GM19455 (cell line): ENCODE measurements around the gene PRSS33.

Experiments used
- ATAC-seq: cut with Tn5 transposase; IDR thresholded peaks from one replicate; pipeline ENCODE4 v1.9.1; 2021; ENCODE audit not compliant: unreplicated experiment

Gene PRSS33

DNA sequence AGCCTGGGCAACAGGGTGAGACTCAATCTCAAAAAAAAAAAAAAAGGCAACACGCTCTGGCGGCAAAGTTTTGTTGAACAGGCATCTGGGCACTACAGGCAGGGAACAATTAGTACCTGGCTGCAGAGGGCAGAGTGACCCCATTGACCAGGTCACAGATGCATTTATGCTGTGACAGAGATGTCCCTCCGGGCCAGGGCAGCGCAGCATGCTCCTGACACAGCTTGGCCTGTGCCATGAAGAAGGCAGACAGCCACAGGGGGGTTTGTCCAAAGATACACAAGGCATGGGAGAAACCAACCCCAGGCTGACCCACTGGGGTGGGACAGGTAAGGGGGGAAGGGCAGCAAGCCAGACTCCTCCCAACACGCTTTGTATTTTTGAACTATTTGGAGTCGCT is 42.6 kb downstream of the PRSS33 start:
- ATAC-seq = no peak

DNA sequence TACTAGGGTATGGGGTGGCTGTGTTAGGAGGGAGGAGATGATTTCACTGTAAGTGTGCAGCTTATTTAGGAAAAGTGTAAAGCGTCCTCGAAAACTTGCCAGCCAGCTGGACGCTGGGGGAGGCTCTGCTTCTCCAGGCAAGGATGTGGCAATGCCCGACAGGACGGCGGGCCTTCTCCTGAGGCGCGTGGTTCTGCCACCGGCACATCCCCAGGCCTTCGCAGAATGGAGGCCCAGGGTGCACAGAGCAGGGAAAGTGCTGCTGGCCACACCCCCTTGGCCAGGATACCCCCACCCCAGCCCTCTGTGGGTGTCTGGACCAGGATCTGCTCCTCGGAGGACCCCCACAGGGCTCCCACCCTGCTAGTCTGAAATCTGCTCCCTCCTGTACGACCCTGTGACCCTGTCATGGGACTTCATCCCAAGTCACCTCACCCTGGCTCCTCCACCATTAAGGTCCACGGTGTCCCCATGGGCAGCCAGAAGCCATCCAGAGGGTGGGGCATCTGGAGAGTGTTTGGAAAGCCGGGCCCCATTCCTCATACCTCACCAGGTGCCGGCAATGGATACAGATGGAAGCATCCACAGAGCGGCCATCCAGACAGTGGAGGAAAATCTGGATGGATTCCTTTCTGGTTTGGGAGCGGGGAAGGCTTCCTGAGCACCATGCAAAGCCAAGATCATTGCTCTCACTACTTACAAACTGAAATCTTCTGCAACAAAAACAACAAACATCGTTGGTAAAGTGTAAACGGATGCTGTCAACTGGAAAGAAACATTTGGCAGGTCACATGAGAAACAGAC is 44.2 kb downstream of the PRSS33 start:
- ATAC-seq = no peak

DNA sequence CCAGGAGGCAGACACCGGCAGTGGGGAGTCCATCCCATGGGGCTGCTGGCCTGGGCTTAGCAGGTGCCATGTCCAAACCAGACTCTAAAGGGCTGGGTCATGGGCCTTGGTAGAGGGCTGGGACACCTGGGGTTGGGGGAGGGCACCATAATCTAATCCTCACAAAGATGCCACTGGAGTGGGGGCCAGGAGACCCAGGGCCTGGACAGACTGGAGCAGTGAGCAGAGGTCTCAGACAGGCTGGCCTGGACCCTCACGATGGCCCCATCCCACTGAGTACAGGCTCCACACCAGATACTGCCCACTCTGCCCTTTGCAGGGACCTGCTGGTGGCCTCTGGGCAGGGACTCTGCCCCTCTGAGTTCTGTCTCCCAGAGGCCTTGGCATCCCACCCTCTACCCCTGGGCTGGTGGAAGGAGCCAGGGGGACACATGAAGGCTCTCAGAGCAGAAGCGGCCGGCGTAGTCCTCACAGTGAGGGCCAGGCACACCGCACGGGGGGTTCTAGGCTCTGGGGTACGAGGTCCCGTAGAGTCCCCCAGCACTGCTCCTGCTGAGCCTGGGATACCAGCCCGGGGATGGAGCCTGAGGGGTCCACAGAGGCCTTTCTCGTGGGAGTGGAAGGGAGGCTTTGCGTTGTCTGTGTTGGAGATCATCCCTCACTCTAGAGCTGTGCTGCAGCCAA is 44.9 kb downstream of the PRSS33 start:
- no peak for ATAC-seq

DNA sequence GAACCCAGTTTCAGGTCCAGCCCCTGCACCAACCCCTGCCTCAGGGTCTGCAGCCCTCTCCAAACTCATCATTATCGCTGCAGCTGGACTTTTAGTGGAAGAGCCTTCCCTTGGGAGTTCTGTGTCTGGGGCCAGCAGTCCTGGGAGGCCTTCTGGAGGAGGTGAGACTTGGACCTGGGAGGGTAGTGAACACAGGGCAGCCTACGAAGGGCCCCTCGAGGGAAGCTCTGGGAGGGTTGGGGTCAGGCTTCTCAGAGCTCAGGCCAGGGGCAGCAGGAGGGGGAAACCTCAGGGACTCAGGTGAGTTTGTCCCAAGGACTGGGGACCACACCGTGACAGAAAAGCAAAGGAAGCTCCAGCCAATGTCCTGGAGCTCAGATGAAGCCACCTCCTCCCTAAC is 46.2 kb downstream of the PRSS33 start:
- ATAC-seq = no peak

DNA sequence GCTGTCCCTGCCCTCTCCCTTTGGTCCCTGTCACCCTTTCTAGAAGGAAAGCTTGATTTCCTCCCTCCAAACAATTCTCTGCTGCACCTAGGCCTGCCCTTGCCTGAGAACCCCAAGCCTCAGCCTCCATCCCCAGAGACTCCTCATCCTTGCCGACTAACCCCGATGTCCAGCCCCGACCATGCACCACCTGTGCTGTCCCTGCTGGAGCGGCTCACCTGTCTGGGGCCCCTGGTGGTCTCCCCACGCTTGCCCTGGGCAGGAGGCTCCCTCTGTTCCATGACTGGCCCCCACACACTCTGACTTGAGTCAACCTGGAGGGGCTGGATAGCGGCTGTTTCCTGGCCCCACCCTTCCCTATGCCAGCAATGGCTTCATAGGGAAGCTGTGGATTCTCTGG is 46.9 kb downstream of the PRSS33 start:
- no peak for ATAC-seq

DNA sequence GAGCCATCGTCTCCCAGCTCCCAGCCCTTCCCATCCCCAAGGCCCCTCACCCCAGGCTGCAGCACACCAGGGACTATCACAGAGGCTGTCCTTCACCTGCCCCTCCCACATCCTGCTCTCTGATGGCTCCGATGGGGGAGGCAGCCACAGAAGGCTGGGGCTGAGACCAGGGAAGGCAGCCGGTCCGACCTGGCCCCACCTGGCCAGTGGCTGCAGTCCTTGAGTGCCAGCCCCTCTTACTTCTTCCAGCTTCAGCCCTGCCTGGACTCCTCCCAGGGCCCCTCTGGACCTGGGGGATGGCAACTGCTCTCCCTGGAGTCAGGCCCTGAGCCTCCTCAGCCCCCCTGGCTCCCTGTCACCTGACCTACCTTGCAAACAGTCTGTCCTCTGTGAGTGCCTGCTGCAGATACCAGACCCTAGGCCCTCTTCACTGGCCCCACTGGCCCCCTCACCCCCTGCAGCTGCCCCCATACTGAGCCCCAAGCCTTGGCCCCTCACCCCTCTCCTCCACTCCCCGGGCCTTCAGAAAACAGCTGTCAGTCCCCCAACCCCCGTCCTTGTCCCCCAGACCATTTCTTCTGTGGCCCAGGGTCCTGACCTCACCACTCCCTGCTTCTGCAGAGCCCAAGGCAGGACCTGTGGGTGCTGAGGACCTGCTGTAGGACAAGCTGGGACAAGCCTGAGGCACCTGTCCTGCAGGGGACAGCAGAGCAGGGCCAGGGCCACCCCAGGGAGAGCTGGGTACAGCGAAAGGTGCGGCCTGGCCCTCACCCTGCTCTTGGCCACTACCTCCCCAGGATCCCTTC is 47.5 kb downstream of the PRSS33 start:
- no peak for ATAC-seq

DNA sequence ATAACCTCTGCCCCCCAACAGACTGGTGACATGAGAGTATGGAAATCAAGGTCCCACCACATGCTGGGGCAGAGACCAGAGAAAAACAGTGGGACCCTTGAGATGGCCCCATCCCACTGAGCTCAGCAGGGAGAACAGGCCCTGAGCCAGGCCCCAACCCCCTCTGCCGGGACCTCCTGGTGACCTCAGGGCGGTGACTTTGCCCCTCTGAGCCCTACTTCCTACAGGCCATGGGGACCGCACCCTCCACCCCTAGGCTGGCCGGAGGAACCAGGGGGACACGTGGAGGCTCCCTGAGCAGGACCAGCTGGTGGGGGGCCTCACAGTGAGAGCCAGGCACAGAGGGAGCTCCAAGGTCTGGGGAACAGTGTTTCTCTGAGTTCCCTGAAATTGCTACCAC is 48.7 kb downstream of the PRSS33 start:
- no peak for ATAC-seq

DNA sequence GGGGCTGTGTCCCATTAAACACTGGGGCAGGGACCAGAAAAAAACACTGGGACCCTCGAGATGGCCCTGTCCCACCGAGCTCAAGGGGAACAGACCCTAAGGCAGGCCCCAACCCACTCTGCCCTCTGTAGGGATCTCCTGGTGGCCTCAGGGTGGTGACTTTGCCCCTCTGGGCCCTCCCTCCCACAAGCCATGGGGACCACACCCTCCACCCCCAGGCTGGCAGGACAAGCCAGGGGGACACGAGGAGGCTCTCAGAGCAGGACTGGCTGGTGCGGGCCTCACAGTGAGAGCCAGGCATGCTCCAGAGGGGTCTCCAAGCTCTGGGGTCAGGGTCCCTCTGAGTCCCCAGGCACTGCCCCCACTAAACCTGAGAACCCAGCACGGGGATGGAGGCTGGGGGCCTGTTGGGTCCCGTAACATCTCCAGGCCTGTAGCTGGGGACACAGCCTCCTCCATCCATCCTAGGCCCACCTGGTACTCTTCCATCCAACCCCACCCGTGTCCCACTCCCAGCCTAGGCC is 49.4 kb downstream of the PRSS33 start:
- ATAC-seq = no peak

DNA sequence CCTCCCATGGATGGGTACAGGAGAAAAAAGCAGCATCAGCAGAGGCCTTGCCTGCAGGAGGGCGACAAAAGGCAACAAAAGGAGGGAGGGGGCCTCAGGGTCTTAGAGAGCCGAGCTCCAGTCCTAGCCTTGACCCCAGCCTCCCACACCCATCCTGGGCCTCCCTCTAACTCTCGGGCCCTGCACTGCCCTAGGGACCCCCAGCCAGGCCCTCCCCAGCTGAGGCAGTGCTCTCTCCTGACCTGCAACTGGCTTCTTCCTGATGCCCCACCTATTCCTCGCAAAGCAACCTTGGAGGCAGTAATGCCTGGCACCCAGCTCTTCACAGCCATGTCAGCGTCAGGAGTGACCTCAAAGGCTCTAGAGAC is 50.1 kb downstream of the PRSS33 start:
- ATAC-seq = no peak

DNA sequence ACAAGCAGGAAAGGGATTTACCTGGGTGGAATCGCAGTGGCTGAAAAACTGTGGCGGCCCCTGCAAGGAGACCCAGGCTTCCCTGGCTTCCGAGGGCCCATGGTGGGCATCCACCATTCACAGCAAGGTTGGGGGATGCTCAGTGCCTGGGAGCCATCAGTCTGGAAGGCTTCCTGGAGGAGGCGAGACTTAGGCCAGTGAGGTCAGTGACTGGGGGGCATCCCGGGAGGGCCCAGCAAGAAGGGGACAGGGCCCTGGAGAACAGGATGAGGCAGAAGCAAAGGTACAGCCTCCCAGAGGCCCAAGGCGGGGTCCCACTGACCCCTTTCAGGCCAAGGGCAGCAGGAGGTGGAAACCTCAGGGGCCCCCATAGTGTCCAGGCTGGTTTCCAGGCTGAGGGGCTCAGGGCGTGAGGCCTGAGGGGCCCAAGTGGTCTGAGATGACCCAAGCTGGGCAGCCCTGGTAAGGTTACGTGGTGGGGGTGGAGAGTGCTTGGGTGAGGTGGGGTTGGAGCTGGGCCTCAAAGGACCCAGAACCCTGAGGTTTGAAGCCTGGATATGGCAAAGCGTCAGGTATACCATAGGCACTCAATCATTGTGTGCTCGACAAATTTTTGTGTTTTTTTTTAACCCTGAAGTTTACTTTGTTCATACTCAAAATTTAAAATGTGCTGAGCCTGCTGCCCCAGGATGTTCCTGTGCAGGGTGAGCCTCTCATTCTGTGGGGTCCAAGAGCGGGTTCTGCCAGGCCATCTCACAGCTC is 50.7 kb downstream of the PRSS33 start:
- no peak for ATAC-seq

DNA sequence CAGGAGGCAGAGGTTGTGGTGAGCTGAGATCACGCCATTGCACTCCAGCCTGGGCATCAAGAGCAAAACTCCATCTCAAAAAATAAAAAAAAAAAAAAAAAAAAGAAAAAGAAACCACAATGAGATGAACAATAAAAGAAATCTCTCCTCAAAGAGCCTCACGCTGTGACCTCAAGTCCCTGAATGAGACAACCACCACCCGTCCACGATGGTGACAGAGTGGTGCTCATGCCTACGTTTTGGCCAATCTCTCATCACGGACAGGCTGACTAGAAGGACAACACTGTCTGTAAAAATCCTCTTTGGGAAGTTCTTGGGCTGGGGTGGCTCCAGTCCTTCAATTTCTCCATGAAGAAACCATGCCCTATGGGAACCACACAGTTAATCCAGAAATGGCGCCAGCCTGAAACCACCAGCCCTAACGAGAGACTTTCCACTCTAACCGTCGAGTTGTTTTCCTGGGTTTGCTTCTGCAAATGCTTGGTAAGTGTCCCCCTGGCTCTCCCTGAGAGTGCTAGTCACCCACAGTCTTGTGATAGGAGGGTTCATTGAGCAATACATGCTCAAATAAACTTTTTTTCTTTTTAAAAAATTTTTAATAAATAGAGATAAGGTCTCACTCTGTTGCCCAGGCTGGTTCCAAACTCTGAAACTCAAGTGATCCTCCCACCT is 52.4 kb downstream of the PRSS33 start:
- no peak for ATAC-seq
